ENCODE data around the gene CAV3. TPM values are rescaled to one million over a fixed set of nuclear protein-coding genes. Genes with fewer than 3 reads are reported as not detected.

CAV3 gene
- total and polyA plus RNA-seq, 2 donors (not counting 3 experiments of a cell fraction or from before 2014, with no cell fraction given), result not detected

GRCh38 chr3:8743911-8744310, 10.3 kb downstream of the CAV3 start:
- POLR2A ChIA-PET, result no interaction called here
- Histone ChIP-seq H3K79me2 (ENCODE audit: control insufficient read depth, insufficient read depth, low read length) (no peaks in the 10 kb centered on the region), H3K27me3 (ENCODE audit: control insufficient read depth in 2 of 2, insufficient read depth in 2 of 2, low read length in 2 of 2) (no peaks in the 10 kb centered on the region), H3K4me2 (ENCODE audit: insufficient read depth, low read length) (no peak overlapping the region), H3K9me1 (replicated peaks; ENCODE audit: control insufficient read depth, extremely low read depth, insufficient read depth, low read length) (no peaks in the 10 kb centered on the region), H3K4me3 (replicated peaks in 1 of 3; ENCODE audit: insufficient read depth in 1 of 3, low read depth in 1 of 3, low read length in 3 of 3) (no peak overlapping the region), H3K36me3 (ENCODE audit: control insufficient read depth in 2 of 2, extremely low read depth in 1 of 2, insufficient read depth in 2 of 2, low read length in 2 of 2) (no peaks in the 10 kb centered on the region), H4K20me1 (replicated peaks; ENCODE audit: control insufficient read depth, extremely low read depth, insufficient read depth, low read length) (no peaks in the 10 kb centered on the region), H3K27ac (ENCODE audit: insufficient read depth, low read depth, low read length) (no peak overlapping the region), H3K9me3 (replicated peaks; ENCODE audit: control insufficient read depth, insufficient read depth, low read length) (no peaks in the 10 kb centered on the region), H3K4me1 (ENCODE audit: control insufficient read depth, extremely low read depth, insufficient read depth, low read length) (peaks cover 12% of the 10 kb centered on the region), H2AFZ (ENCODE audit: low read depth, low read length) (no peak overlapping the region), H3K9ac (replicated peaks; ENCODE audit: extremely low read depth, insufficient read depth, low read length) (no peak overlapping the region)
- DNase-seq (ENCODE audit: low read depth, low spot score) (no peak), FAIRE-seq (no peak)
- CTCF ChIA-PET, result interaction anchor here (2.1 kb wide), 1 partner anchor 13 kb away, joined by 4 read pairs; no protein-coding TSS in a partner anchor
- intact Hi-C loops (cut with micrococcal nuclease) (no loop called here), dilution Hi-C loops (cut with MboI; ENCODE audit: extremely low pct_ligation_motif_present, low sequenced_read_pairs) (no loop called here)
- BruUV-seq (replicated peaks), result no TSS peak
- TF ChIP-seq POLR2A (IDR thresholded peaks at IDR 0.05; ENCODE audit: low read depth, low read length) (no peak), EZH2 (IDR thresholded peaks at IDR 0.05; ENCODE audit: borderline replicate concordance, low read depth, low read length, severe bottlenecking) (no peak), JUN (IDR thresholded peaks at IDR 0.05; ENCODE audit: borderline replicate concordance, insufficient read depth, insufficient read length, low read depth) (no peak), CTCF (IDR thresholded peaks at IDR 0.05; ENCODE audit: extremely low read depth in 1 of 2, insufficient read depth in 1 of 2, low read depth in 1 of 2, low read length in 2 of 2) (no peak), MAX (IDR thresholded peaks at IDR 0.05; ENCODE audit: insufficient read depth, insufficient read length) (no peak), GATA2 (IDR thresholded peaks at IDR 0.05; ENCODE audit: insufficient read depth, insufficient read length, low read depth, low read length) (no peak), FOS (IDR thresholded peaks at IDR 0.05; ENCODE audit: borderline replicate concordance, insufficient read depth, low read length) (no peak), POLR2AphosphoS5 (IDR thresholded peaks at IDR 0.05; ENCODE audit: insufficient read depth, low read depth, low read length) (no peak), MYC (IDR thresholded peaks at IDR 0.05; ENCODE audit: low read depth, low read length) (no peak)
